Ishikawa (cell line): Measurements from ENCODE around the gene TIPARP.

ENCODE experiments used
- EGR1 ChIP-seq: IDR thresholded peaks from 2 replicates; pipeline ENCODE4 v1.6.1; 2012
- FOXM1 ChIP-seq: IDR thresholded peaks from 2 replicates; pipeline ENCODE4 v1.6.1; 2012; ENCODE audit warnings: low read depth, borderline replicate concordance
- TAF1 ChIP-seq: IDR thresholded peaks from 2 replicates; pipeline ENCODE4 v1.6.1; 2012; ENCODE audit warnings: low read depth, mild to moderate bottlenecking
- TEAD4 ChIP-seq: IDR thresholded peaks from 2 replicates; pipeline ENCODE4 v1.6.1; 2012
- YY1 ChIP-seq: IDR thresholded peaks from 2 replicates; pipeline ENCODE4 v1.6.1; 2012; ENCODE audit warnings: low read depth
- TF ChIP-seq, protein P1 (sequence below): IDR thresholded peaks from 2 replicates; pipeline ENCODE4 v1.6.1; 2012; ENCODE audit warnings: low read depth, mild to moderate bottlenecking
- TF ChIP-seq, protein P2 (sequence below): IDR thresholded peaks from 2 replicates; pipeline ENCODE4 v1.6.1; 2012

DNA sequence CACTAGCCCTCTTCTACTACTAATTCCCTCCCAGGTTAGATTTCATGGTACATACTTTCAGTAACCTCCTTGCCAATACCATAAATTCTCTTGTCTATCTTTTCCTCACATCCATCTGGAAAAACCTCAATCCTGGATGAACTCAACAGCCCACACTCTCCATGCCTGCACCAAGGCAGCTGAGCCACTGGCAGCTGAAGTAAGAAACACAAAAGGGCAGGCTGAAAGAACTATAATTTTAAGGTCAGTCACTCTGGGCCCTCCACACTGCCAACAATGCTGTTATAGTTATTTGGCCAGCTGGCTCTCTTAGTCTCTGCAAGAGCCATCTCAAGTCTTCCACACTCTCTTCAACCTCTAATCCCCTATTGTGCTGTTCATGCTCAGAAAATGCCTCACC, 15.1 kb upstream of the TIPARP start:
- TF ChIP-seq EGR1 = no peak
- TF ChIP-seq, protein P1, sequence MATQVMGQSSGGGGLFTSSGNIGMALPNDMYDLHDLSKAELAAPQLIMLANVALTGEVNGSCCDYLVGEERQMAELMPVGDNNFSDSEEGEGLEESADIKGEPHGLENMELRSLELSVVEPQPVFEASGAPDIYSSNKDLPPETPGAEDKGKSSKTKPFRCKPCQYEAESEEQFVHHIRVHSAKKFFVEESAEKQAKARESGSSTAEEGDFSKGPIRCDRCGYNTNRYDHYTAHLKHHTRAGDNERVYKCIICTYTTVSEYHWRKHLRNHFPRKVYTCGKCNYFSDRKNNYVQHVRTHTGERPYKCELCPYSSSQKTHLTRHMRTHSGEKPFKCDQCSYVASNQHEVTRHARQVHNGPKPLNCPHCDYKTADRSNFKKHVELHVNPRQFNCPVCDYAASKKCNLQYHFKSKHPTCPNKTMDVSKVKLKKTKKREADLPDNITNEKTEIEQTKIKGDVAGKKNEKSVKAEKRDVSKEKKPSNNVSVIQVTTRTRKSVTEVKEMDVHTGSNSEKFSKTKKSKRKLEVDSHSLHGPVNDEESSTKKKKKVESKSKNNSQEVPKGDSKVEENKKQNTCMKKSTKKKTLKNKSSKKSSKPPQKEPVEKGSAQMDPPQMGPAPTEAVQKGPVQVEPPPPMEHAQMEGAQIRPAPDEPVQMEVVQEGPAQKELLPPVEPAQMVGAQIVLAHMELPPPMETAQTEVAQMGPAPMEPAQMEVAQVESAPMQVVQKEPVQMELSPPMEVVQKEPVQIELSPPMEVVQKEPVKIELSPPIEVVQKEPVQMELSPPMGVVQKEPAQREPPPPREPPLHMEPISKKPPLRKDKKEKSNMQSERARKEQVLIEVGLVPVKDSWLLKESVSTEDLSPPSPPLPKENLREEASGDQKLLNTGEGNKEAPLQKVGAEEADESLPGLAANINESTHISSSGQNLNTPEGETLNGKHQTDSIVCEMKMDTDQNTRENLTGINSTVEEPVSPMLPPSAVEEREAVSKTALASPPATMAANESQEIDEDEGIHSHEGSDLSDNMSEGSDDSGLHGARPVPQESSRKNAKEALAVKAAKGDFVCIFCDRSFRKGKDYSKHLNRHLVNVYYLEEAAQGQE = no peak
- TF ChIP-seq TEAD4 = no peak
- no peak for TF ChIP-seq FOXM1
- TF ChIP-seq YY1 = no peak
- TF ChIP-seq, protein P2, sequence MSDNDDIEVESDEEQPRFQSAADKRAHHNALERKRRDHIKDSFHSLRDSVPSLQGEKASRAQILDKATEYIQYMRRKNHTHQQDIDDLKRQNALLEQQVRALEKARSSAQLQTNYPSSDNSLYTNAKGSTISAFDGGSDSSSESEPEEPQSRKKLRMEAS = no peak
- no peak for TF ChIP-seq TAF1
